HL-60/S4 treated with retinoic acid at 250 ng/mL for 4 days and 3 days (cell line): ENCODE results near the gene RNU2-63P.
"Not testable (repeated sequence)": the region's sequence is repeated elsewhere in the genome, so short reads cannot be mapped to it uniquely, and the experiment has no call there.

Experiments used
- in situ Hi-C: fragments of 300-500 bp; cut with MboI; formaldehyde crosslinking; loops from 2 replicates; pipeline ENCODE4 v1.7.0; 2022; ENCODE audit warnings: low sequenced_read_pairs

The RNU2-63P gene

DNA sequence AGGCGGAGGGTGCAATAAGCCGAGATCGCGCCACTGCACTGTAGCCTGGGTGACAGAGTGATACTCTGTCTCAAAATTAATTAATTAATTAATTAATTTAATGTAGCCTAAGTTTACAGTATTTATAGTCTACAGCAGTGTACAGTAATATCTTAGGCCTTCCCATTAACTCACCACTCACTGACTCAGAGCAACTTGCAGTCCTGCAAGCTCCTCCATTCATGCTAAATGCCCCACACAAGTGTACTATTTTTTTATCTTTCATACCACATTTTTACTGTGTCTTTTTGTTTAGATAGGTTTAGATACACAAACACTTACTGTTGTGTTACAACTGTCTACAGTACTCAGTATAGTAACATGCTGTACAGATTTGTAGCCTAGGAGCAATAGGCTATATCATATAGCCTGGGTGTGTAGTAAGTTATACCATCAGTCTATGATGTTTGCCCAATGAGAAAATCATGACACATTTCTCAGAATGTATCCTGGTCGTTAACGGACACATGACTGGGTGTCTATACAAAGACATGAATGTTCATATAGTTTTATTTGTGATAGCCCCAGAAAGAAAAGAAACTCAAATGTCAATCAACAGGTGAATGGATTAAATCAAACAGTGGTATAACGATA, 15.8 kb upstream of the RNU2-63P start:
- in situ Hi-C loops: no loop called here

DNA sequence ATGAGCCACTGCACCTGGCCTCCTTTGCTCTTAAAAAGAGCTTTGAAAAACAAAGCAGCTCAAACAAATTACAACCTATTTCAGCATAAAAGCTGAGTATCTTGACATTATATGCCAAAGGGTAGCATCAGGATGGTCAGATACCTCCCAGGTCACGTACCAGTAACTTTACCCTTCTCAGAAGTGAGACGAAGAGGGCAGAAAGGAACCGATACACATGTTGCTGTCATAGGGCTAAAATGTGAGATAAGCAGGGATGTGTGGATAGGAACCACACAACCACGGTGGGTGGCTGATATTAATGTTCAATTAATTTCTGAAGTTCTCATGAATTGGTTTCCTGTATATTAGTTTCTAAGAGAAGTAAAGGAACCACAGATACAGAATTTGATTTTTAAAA, 12.6 kb upstream of the RNU2-63P start:
- in situ Hi-C loops: no loop called here

DNA sequence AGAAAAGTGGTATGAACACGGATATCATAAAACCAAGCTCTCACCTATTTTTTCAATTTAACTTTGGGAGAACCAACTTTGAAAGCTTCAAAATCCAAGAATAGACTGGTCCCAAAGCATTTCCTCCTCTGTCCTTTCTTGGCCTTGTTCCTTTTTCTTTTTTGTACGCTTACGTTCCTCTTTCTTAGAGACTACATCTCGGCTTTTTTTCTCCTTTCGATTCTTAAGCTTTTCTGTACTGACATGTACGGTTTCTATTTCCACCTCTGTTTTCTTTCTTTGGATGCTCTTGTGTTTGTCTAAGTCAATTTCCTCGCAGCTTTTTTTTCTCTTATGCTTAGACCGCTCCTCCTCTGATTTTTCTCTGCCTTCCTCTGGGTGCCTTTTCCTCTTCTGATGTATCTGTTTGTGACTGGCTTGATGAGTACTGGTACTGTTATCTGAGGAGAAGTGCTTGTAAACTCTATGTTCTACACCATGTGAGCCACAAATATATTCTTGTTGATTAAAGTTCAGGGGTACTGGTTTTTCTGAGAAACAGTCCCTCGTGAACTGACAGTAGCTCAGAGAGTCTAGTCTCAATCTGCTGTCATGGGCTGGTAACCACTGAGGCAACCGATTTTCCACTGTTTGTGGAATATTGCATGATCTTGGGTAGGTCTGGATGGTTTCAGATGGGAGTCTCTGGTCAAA, 11.5 kb upstream of the RNU2-63P start:
- in situ Hi-C loops: no loop called here

DNA sequence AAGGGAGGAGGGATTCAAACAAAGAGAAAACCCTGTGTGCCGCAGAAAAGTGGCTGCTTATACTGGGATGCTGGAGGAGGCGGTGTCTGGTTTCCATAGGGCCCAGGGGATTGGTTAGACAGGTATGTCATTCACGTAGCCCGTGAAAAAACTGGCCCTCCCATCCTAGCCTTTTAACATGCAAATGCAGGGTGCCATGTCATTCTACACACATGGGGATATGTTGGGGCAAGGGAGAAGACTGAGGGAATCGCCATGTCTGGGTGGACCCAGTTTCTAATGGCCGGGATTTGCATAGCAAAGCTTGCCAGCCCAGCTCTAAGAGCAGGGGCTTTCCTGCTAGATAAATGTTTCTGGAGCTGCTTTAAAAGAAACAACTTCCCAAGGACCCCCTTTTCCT, 8.2 kb upstream of the RNU2-63P start:
- in situ Hi-C loops: no loop called here

DNA sequence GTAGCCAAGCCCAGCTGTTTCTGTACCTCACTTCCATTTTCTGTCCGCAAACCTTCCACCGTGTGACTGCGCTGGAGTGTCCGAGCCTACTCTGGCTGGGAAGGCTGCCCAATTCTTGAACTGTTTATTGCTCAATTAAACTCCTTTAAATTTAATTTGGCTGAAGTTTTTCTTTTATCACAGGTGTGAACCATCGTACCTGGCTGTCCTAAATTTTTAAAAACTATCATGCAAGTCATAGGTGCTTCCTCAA, 6.2 kb upstream of the RNU2-63P start:
- in situ Hi-C loops: no loop called here

DNA sequence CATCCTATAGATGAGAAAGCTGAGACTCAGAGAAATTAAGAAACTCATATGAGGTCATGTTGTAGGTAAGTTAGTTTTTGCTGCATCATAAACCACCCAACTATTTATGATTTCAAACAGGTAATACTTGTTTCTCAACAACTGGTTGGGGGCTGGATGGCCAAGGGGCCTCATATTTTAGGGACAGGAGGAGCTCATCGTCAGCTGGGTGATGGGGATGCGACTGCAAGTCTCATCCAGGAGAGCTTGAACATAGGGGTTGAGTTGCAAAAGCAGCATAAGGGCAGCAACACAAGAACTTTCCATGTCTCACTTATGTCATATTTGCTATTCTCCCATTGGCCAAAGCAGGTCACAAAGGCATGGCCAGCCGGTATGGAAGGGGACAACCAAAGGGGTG, 3.6 kb upstream of the RNU2-63P start:
- in situ Hi-C loops: no loop called here

DNA sequence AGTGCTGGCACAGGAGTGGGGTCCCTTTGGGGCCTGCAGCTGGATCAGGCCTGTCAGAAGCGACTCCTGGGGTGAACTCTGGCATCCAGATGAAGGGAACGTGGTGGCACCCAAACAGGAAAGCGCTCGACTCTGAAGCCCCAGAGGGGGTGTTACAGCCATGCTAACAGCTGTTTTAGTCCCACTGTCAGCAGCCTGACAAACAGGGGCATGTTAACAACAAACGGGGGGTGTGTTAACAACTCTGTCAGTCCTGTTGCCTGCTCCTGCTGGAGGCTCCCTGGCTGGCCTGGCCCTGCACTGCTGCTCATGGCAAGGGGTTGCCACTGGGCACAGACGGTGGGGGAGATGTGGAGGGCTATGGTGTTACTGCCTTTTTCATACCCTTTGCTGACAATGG, 2.6 kb upstream of the RNU2-63P start:
- in situ Hi-C loops: no loop called here

DNA sequence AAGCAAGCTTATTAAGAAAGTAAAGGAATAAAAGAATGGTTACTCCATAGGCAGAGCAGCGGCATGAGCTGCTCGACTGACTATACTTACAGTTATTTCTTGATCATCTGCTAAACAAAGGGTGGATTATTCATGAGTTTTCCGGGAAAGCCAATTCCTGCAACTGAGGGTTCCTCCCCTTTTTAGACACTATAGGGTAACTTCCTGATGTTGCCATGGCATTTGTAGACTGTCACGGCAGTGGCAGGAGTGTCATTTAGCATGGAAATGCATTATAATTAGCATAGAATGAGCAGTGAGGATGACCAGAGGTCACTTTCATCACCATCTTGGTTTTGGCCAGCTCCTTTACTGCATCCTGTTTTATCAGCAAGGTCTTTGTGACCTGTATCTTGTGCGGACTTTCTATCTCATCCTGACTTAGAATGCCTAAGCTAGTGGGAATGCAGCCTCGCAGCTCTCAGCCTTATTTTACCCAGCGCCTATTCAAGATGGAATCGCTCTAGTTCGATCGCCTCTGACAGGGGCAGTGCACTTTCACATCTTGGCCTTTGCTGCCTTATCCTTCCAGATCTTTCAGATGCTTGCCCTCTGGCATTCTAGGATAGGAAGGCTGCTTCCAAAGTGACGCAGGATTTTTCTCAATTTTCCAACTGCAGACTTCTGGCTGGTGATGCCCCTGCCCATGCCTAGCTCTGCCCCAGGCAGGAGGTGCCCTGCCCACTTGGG, 1.9 kb upstream of the RNU2-63P start:
- in situ Hi-C loops: not testable (repeated sequence)

DNA sequence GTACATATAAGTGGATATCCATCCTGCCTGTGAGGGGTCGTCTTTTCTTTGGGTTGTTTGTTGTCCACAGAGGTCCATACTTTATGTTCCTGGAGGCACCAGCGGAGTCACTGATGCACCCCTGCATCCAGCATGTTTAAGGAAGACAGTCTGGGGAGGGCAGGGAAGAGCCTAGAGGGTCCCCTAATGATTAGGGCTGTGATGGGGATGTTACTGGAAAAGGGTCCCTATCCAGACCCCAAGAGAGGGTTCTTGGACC, 1.4 kb upstream of the RNU2-63P start:
- in situ Hi-C loops: not testable (repeated sequence)

DNA sequence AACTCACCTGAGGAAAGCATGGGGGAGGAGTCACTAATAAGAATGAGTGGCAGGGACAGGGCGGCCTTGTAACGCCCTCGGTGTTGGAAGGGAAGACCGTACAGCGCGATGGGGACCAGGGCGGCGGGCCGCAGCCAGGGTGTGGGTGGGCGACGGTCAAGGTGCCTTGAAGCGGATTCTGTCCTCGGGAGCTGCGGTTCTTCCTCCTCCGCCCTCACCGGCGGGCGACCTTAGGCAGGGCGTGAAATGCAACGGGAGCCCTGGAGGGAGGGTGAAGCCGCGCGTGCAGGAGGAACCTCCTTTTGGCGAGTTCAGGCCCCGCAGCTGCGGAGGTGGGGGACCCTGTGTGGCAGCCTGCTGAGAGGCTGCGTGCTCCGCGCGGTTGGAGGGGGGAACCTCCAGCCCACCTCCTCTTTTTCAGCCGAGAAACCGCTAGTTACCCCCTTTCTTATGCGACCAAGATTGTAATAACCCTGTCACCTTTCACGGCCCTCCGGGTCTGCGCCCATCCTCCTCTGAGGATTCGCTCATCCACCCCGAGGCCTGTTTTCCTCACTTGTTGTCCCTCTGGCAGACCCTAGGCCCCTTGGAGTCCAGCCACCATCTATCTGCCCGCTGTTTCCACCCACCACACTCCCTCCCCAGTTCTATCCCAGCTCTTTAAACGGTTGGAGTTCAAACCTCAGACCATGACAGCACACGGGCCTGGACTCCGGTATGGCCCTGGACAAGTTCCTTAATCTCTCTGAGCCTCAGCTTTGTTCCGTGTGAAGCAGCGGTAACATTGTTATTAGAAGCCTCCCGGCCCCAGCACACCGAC, 823 bp upstream of the RNU2-63P start:
- in situ Hi-C loops: no loop called here

DNA sequence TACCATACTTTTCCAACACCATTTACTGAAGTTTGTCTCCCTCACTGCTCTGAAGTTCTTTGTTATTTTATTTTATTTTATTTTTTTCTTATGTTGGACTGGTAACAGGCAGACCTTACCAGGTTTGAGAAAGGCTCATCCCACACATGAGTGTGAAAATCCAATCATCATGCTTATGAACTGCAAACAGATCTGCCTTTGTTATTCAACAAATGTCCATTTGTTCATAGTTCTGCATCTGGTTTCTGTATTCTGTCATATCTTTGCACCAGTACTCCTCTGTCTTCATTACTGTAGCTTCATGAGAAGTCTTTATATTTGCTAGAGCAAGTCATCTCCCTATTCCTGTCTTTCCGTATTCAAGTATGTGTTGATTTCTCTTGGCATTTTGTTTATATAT, 5.3 kb downstream of the RNU2-63P start:
- in situ Hi-C loops: no loop called here

DNA sequence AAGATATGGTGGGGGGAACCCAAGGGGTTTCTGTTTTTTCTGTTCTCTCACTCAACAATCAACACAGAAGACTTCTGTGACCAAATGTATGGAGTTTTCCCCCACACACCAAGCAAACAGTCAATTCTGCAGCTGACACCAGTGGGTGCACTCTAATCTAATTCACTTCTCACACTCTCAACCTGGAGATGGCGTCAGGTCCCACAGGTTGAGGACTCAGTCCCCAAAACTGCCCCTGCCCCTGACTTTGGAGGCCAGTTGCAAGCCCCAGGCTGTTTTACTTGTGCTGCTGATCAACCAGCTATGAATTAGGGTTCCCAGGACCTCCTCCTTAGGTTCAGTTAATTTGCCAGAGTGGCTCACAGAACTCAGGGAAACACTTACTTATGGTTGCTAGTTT, 6.2 kb downstream of the RNU2-63P start:
- in situ Hi-C loops: no loop called here

DNA sequence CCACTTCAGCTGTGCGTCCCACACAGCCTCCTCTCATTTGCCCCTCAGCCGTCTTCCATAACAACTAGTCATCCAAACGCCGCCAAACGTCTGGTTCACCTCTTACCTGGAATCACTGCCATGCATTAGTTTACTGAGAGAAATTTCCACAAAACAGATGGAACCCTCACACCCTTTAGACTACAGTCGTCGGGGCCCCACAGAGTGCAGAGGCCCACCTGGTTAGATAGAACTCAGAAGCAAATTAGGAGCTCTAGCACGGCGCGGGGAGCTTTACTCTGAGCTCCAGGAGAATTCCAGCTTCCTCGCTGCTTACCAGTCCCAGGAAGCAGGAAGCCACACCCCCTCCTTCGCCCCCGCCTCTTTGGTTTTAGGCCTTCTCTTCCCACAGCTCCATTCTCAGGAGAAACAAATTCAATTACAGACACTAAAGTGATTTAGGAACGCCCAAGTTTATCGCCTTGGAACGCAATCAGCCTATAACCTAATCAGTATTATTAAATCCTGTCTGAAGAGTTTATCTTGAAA, 9.4 kb downstream of the RNU2-63P start:
- in situ Hi-C loops: no loop called here

DNA sequence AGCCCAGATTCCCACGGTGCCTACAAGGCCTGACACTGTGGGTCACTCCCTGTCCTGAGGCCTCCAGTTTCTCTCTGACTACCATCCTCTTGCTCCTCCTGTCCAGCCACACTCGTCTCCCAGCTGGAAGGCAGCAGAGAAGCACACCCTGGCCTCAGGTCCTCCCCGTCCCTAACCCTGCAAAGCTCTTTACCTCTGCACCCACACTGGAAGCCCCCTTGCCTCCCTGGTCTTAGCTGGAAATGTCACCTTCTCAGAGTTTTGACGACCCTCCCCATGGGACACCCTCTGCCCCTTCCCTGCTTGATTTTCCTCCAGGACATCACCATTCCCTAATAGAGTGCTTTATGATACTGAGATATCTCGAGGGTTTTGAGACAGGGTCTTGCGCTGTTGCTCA, 10.6 kb downstream of the RNU2-63P start:
- in situ Hi-C loops: no loop called here

DNA sequence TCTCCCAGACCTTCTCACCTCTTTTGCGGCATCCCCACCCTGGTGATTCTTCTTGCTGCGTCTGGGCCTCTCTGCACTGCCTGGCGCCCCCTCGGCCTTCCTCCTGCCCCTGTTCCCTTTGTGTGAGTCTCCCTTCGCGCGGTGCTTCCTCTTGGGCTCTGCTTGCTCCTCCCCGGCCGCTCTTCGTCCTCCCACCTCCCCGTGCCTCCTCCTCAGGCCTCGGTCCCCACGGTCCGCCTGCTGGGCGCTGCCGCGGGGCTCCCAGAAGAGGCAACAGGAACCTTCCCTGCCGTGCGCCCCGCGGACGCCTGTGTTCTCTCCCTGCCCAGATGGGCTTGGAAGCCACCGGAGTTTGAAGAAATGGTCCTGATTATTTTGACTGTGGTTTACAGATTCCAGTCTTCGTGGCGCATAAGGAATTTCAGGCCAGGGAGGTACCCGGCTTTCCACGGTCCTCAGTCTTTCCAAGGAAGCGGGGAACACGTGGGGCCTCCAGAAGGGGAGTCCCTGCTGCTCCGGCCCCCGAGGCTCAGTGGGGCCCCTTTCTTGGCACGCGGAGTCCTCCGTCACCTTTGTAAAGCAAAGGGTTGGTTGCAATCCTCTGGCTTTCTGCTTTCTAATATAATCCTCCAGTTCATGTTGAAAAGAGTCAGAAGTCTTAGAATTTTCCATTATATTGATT, 13.1 kb downstream of the RNU2-63P start:
- in situ Hi-C loops: no loop called here

DNA sequence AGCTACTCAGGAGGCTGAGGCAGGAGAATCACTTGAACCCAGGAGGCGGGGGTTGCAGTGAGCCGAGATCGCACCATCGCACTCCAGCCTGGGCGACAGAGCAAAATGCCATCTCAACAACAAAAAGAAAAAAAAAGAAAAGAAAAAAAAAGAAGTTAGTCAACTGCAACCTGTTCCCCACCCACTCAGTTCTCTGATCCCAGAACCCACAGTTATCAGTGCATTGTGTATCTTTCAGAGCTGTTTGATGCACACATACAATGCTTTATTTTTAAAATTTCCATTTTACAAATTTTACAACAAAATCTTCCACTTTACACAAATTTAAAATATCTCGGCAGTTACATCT, 14.0 kb downstream of the RNU2-63P start:
- in situ Hi-C loops: no loop called here

DNA sequence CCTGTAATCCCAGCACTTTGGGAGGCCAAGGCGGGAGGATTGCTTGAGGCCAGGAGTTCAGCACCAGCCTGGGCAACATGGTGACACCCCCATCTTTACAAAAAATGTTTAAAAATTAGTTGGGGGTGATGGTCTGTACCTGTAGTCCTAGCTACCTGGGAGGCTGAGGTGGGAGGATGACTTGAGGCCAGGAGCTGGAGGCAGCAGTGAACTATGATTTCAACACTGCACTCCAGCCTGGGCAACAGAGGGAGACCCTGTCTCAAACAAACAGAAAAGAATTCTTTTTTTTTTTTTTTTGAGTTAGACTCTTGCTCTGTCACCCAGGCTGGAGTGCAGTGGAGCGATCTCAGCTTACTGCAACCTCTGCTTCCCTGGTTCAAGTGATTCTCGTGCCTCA, 15.9 kb downstream of the RNU2-63P start:
- in situ Hi-C loops: not testable (repeated sequence)

DNA sequence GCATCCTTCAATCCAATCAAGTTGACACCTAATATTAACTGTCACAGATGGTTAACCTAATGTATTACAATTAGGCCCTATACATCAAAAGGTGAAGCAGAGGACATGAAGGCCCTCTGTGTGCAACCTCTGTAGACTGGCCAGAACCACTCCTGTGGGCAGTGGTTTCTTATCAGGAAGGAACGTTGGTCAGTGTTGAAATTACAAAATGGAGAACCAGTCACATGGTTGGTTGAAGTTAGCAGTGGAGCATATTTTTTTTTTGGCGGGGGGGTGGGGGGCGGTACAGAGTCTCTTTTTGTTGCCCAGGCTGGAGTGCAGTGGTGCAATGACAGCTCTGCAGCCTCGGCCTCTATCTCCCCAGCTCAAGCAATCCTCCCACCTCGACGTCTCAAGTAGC, 19.8 kb downstream of the RNU2-63P start:
- in situ Hi-C loops: no loop called here

DNA sequence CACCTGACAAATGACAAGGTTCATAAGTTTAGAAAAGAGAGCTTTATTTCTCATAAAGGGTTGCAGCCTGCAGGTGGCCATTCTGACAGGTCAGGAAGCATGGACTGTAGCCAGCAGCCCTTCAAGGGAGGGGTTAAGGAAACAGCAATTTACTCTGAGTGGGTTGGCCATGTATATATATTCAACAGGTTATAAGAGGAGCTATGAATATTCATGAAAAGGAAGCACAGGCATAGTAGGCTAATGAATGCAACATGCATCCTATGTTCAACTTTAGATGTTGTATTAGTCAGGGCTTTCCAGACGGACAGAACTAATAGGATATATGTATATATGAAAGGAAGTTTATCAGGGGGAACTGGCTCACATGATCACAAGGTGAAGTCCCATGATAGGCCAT, 20.6 kb downstream of the RNU2-63P start:
- in situ Hi-C loops: no loop called here

DNA sequence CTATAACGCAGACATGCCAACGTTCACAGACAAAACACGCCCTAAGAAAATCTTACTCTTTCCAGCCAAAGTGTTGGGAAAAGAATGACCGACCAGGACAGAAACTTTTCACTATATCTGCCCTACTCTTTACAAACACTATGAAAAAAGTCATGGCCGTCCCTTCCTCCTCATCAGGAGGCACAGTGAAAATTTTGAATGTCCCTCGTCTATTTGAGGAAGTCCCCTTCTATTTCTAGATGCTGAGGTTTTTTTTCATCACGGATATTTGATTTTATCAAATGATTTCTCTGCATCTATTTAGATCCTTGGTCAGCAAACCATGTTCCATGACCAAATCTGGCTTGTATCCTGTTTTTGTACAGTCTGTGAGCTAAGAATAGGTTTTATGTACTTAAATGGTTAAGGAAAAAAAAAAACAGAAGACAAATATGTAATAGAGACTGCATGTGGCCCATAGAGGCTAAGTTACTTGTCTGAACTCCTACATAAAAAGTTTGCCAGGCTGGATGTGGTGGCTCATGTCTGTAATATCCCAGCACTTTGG, 22.0 kb downstream of the RNU2-63P start:
- in situ Hi-C loops: not testable (repeated sequence)

DNA sequence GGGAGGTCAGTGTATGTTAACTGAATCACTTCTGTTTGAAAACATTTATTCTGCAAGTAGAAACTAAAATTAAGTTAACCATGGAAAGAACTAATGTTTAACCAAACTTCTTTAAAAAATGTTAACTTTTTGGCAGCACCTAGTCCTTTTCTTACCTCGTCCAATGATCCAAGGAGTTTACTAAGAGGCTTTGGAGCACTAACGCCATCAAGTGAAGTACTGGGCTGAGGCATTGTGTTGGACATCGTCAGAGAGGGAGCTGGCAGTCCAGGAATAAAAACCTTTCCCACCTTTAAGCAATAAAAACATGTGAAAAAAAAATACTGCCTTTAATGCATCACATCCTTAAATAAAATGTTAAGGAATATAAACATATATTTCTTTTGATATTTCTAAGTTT, 23.8 kb downstream of the RNU2-63P start:
- in situ Hi-C loops: not testable (repeated sequence)
